GM21723 (cell line): ENCODE measurements around the gene PIP5K1C.
"Not testable (repeated sequence)": the region's sequence is repeated elsewhere in the genome, so short reads cannot be mapped to it uniquely, and the experiment has no call there.

Source experiments
- ATAC-seq: cut with Tn5 transposase; IDR thresholded peaks from one replicate; pipeline ENCODE4 v1.9.1; 2021; ENCODE audit warnings: mild to moderate bottlenecking, moderate library complexity; ENCODE audit not compliant: unreplicated experiment

PIP5K1C gene

DNA sequence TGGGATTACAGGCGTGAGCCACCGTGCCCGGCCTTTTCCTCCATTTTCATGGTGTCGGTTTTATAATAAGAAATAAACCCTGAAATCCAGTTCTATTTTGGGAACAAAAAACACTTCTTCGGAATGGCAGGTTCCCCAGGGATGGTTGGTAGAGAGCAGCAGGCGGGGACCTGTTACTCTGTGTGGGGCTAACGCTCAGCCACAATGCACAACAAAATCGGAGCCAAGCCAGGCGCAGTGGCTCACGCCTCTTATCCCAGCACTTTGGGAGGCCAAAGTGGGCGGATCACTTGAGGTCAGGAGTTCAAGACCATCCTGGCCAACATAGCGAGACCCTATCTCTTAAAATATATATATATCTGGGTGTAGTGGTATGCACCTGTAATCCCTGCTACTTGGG, 99.2 kb downstream of the PIP5K1C start:
- no peak for ATAC-seq

GRCh38 chr19:3599776-3600187, 100.5 kb downstream of the PIP5K1C start:
- no peak for ATAC-seq

DNA sequence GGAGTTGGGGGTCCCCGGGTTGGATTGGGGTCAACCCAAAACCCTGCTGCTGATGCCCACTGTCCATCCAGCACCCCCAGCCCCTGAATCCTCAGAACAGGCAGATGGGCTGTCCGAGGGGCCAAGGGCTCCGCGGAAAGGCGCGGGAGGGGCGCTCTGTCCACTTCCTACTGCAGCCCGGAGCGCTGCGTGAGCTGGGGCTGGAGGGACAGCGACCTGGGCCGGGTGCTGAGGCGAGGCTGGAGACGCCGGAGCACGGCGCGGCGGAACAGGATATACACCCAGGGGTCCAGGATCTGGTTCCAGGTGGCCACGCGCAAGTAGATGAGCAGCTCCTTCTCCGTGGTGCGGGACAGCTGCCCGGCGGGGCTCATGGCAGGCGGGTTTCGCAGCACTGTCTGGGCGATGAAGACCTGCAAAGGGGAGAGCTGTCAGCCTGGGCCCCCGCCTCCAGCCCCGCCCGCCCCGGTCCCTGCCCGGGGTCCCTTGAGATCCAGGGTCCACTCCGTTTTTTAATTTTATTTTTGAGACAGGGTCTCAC, 104.7 kb downstream of the PIP5K1C start:
- ATAC-seq = no peak

DNA sequence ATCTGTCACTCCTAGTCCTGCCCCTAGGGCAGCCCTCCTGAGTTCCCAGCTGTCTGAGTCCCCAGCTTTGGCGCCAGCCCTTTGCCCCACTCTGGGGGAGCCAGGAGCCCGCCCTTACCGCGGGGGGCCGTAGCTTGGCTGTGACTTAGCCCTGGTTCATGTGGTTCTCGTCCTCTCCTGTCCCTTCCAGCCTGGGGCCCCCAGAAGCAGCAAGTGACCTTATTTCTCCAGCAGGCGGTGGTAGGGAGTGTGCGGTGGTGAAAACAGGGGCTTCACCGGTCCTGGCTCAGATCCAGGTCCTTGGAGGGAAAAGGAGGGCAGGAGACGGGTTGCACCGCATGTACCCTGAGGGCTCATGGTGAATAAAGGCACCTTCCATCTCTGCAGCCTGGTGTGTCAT, 107.1 kb downstream of the PIP5K1C start:
- ATAC-seq = no peak

DNA sequence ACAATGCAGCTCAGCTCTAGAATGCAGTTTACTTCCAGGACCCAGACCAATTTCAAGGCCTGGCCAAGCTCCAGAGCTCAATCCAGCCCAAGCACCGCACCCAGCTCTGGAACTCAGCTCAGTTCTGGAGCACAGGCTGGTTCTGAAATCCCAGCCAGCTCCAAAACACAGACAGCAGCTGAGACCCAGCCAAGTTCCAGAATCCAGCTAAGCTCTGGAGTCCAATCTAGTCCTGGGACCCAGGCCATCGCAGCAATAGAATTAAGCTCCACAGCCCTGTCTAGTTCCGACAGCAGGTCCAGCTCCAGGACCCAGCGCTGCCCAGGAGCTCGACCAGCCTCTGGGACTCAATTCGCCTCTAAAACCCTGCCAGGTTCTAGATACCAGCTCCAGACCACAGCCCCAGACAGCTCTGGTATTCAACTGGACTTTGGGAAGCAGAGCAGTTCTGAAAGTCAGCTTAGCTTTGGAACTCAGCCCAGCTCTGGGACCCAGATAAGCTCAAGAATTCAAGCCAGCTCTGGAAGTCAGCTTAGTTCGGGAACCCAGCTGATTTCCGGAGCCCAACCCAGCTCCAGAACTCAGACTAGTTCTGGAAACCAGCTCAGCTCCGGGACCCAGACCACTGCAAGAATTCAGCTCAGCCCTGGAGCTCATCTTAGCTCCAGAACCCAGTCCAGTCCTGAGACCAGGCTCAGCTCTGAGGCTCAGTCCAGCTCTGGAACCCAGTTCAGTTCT, 108.2 kb downstream of the PIP5K1C start:
- ATAC-seq = no peak

DNA sequence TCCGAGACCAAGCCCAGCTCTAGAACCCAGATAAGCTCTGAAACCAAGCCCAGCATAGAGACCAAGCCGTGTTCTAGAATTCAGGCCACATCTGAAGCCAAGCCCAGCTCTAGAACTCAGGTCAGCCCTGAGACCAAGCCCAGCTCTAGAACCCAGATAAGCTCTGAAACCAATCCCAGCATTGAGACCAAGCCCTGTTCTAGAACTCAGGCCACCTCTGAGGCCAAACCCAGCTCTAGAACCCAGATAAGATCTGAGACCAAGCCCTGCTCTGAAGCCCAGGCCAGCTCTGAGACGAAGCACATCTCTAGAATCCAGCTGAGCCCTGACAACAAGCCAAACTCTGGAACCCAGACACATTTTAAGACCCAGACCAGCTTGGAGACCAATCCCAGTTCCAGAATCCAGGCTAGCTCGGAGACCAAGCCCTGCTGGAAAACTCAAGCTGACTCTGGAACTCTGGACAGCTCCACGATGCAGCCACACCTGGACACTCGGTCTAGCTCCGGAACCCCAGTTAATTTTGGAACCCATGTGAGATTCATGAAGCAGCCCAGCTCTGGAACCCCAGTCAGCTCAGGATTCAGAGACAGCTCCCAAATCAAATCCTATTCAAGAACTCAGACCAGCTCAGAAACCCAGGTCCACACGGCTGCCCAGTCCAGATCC, 109.1 kb downstream of the PIP5K1C start:
- ATAC-seq = no peak

- no peak for ATAC-seq
These were observed 110.3 kb downstream of the PIP5K1C start for GRCh38 chr19:3589949-3590348.

DNA sequence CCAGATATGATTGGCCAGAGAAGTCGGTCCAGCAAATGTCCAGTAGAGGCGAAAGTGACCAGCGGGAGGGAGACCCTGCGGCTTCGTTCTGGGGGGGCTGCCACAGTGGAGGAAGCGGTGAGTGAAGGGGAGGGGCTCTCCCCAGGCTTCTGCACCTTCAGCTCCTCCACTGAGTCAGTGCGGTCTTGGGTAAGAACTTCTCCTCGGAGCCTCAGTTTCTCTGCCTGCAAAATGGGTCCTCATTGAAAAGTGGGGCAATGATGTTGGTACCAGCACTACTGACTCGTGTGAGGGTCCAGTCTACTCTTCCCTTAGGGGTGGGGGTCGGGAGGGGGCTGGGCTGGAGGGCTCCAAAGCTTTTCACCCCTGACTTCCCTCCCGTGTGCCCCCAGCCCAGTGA, 110.8 kb downstream of the PIP5K1C start:
- ATAC-seq = no peak

GRCh38 chr19:3586707-3587346, 113.4 kb downstream of the PIP5K1C start:
- ATAC-seq = no peak

- ATAC-seq = no peak
These were observed 114.1 kb downstream of the PIP5K1C start for GRCh38 chr19:3586127-3586626.

GRCh38 chr19:3585301-3586126, 114.8 kb downstream of the PIP5K1C start, which contains the start of gene GIPC3:
TSS of gene GIPC3 (plus strand) at chr19:3585478. CDS start at chr19:3585598, 120 bp downstream.
- ATAC-seq = no peak

- not testable (repeated sequence) for ATAC-seq
These were observed 116.0 kb downstream of the PIP5K1C start for GRCh38 chr19:3584036-3584802.

DNA sequence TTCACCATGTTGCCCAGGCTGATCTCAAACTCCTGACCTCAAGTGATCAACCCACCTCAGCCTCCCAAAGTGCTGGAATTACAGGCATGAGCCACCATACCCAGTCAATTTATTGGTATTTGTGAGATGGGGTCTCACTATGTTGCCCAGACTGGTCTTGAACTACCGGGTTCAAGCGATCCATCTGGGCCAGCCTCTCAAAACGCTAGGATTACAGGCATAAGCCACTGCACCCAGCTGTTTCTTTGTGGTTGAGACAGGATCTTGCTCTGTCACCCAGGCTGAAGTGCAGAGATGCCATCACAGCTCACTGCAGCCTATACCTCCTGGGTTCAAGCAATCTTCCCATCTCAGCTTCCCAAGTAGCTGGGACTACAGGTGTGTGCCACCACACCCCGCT, 118.5 kb downstream of the PIP5K1C start:
- ATAC-seq = not testable (repeated sequence)
